Upper lobe of left lung (tissue), 4 donors: Measurements from ENCODE around the gene SH3BP4.

ENCODE experiments used
- EP300 ChIP-seq, 4 donors: sonication (generic); formaldehyde crosslinking; IDR thresholded peaks; one replicate each; pipeline ENCODE4 v1.5.1; 2017; ENCODE audit warnings: antibody characterized with exemption in 4 of 4, control low read depth in 2 of 4
- POLR2AphosphoS5 ChIP-seq, 2 donors: sonication (generic); formaldehyde crosslinking; IDR thresholded peaks; one replicate each; pipeline ENCODE4 v1.5.1; 2017; ENCODE audit warnings: antibody characterized with exemption in 2 of 2
- TF ChIP-seq, protein P1 (sequence below), 6 experiments: fragments of 450-650 bp in 4 of 6; fragments of 200-600 bp in 2 of 6; sonication (generic) in 2 of 6; IDR thresholded peaks; one replicate each; pipeline ENCODE4 v1.5.1; 2016 to 2019; ENCODE audit warnings: antibody characterized with exemption in 6 of 6

DNA sequence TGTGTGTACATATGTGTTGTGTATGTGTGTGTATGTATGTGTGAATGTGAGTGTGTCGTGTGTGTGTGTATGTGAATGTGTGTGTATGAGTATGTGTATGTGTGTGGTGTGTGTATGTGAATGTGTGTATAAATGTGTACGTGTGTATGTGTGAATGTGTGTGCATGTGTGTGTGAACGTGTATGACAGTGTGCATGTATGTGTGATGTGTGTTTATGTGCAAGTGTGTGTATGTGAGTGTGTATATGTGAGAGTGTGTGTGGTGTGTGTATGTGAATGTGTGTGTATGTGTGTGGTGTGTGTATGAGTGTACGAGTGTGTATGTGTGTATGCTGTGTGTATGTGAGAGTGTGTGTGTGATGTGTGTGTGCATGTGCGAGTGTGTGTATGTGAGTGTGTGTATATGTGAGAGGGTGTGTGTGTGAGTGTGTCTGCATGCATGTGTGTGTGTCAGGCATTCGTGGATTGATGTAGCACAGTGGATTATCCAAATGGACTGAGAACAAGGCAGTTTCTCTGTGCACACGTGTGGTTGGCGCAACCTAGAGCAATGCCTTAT lies 127.2 kb downstream of the SH3BP4 start:
- TF ChIP-seq POLR2AphosphoS5 (IDR thresholded peaks at IDR 0.05): no peak
- TF ChIP-seq, protein P1, sequence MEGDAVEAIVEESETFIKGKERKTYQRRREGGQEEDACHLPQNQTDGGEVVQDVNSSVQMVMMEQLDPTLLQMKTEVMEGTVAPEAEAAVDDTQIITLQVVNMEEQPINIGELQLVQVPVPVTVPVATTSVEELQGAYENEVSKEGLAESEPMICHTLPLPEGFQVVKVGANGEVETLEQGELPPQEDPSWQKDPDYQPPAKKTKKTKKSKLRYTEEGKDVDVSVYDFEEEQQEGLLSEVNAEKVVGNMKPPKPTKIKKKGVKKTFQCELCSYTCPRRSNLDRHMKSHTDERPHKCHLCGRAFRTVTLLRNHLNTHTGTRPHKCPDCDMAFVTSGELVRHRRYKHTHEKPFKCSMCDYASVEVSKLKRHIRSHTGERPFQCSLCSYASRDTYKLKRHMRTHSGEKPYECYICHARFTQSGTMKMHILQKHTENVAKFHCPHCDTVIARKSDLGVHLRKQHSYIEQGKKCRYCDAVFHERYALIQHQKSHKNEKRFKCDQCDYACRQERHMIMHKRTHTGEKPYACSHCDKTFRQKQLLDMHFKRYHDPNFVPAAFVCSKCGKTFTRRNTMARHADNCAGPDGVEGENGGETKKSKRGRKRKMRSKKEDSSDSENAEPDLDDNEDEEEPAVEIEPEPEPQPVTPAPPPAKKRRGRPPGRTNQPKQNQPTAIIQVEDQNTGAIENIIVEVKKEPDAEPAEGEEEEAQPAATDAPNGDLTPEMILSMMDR (IDR thresholded peaks at IDR 0.05): no peak
- TF ChIP-seq EP300 (IDR thresholded peaks at IDR 0.05): no peak
